Endothelial cell of umbilical vein (primary cell): ENCODE results near the gene IPO13. TPM values are rescaled to one million over a fixed set of nuclear protein-coding genes. Genes with fewer than 3 reads are reported as not detected.

Source experiments
- BruUV-seq: library from RNA; stranded (reverse); fragments of 400-500 nt; replicated peaks from 2 replicates; lab custom pipeline; 2021; lab: Mats Ljungman, UMichigan
- CTCF ChIA-PET: fragments of 300-600, 350-600 bp; sonication (Branson Sonifier 250); formaldehyde crosslinking; loops from one replicate; lab custom pipeline; 2021; ENCODE audit warnings: antibody characterized with exemption, inconsistent platforms; lab: Charles Lee
- POLR2A ChIA-PET: fragments of 300-600, 350-600 bp; sonication (Branson Sonifier 250); formaldehyde crosslinking; loops from one replicate; lab custom pipeline; 2021; ENCODE audit warnings: antibody characterized with exemption, inconsistent platforms; lab: Charles Lee
- DNase-seq: peaks from one replicate; pipeline ENCODE4 v3.0.0-alpha.2; 2011; ENCODE audit warnings: low read depth, low spot score
- FAIRE-seq: peaks from 2 replicates; lab custom pipeline; 2011; peaks lifted over from hg19 to GRCh38; lab: Jason Lieb, UNC
- H2AFZ ChIP-seq: 2 replicates; pipeline ENCODE4 v1.6.0; 2012; ENCODE audit warnings: low read depth, low read length, control low read depth, inconsistent platforms
- H3K27ac ChIP-seq: 2 replicates; pipeline ENCODE4 v1.5.1; 2011; ENCODE audit warnings: low read depth, mild to moderate bottlenecking, control low read depth, low read length, moderate library complexity; ENCODE audit not compliant: insufficient read depth
- H3K27me3 ChIP-seq, 2 experiments: 2 replicates each; pipeline versions ENCODE4 v1.6.0 to v1.6.1; 2011; ENCODE audit warnings: low read length in 2 of 2, mixed read lengths in 1 of 2; ENCODE audit not compliant: control insufficient read depth in 2 of 2, insufficient read depth in 2 of 2
- H3K36me3 ChIP-seq, 2 experiments: 2 replicates in 1 of 2; 3 replicates in 1 of 2; pipeline ENCODE4 v1.5.1; 2011; ENCODE audit warnings: low read length in 2 of 2, mild to moderate bottlenecking in 1 of 2, moderate library complexity in 1 of 2; ENCODE audit not compliant: control insufficient read depth in 2 of 2, insufficient read depth in 2 of 2; ENCODE audit errors: extremely low read depth in 1 of 2
- H3K4me1 ChIP-seq: 3 replicates; pipeline ENCODE4 v1.5.1; 2011; ENCODE audit warnings: mild to moderate bottlenecking, low read length; ENCODE audit not compliant: control insufficient read depth, insufficient read depth; ENCODE audit errors: extremely low read depth
- H3K4me2 ChIP-seq: 2 replicates; pipeline ENCODE4 v1.6.1; 2011; ENCODE audit warnings: low read length, control low read depth, mixed read lengths; ENCODE audit not compliant: insufficient read depth
- H3K4me3 ChIP-seq, 3 experiments: fragments of 200-600 bp in 1 of 3; sonication (generic), shearing (Covaris generic) in 1 of 3; replicated peaks in 1 of 3; 2 replicates each; pipeline ENCODE4 v1.5.1; 2011 to 2016; ENCODE audit warnings: control low read depth in 3 of 3, low read length in 3 of 3, mild to moderate bottlenecking in 2 of 3, inconsistent platforms in 1 of 3, low read depth in 1 of 3, moderate library complexity in 1 of 3; ENCODE audit not compliant: insufficient read depth in 1 of 3
- H3K79me2 ChIP-seq: 2 replicates; pipeline ENCODE4 v1.6.0; 2012; ENCODE audit warnings: low read length, inconsistent platforms; ENCODE audit not compliant: control insufficient read depth, insufficient read depth
- H3K9ac ChIP-seq: replicated peaks from 2 replicates; pipeline ENCODE3; 2011; ENCODE audit warnings: low read length, control low read depth; ENCODE audit not compliant: insufficient read depth; ENCODE audit errors: extremely low read depth
- H3K9me1 ChIP-seq: replicated peaks from 3 replicates; pipeline ENCODE4 v1.6.0; 2011; ENCODE audit warnings: mild to moderate bottlenecking, low read length; ENCODE audit not compliant: control insufficient read depth, insufficient read depth; ENCODE audit errors: extremely low read depth
- H3K9me3 ChIP-seq: replicated peaks from 2 replicates; pipeline ENCODE4 v1.5.1; 2012; ENCODE audit warnings: low read length, inconsistent platforms; ENCODE audit not compliant: control insufficient read depth, insufficient read depth
- H4K20me1 ChIP-seq: replicated peaks from 2 replicates; pipeline ENCODE3; 2011; ENCODE audit warnings: mild to moderate bottlenecking, low read length; ENCODE audit not compliant: control insufficient read depth, insufficient read depth; ENCODE audit errors: extremely low read depth
- CTCF ChIP-seq, 2 donors: IDR thresholded peaks; 1 replicate in 1 of 2; 2 replicates in 1 of 2; pipeline ENCODE4 v1.5.1; 2011; ENCODE audit warnings: low read length in 2 of 2, mild to moderate bottlenecking in 2 of 2, moderate library complexity in 2 of 2, control low read depth in 1 of 2, inconsistent platforms in 1 of 2, low read depth in 1 of 2; ENCODE audit not compliant: insufficient read depth in 1 of 2; ENCODE audit errors: extremely low read depth in 1 of 2
- EZH2 ChIP-seq: IDR thresholded peaks from 2 replicates; pipeline ENCODE4 v1.6.1; 2012; ENCODE audit warnings: borderline replicate concordance, low read depth, mild to moderate bottlenecking, moderate library complexity, low read length, inconsistent platforms; ENCODE audit not compliant: severe bottlenecking
- FOS ChIP-seq: IDR thresholded peaks from 2 replicates; pipeline ENCODE4 v1.6.1; 2011; ENCODE audit warnings: mild to moderate bottlenecking, low read length, moderate library complexity, borderline replicate concordance; ENCODE audit not compliant: insufficient read depth
- GATA2 ChIP-seq: IDR thresholded peaks from 2 replicates; pipeline ENCODE4 v1.7.0; 2011; ENCODE audit warnings: low read depth, mild to moderate bottlenecking, moderate library complexity, mixed read lengths, low read length; ENCODE audit not compliant: insufficient read length, insufficient read depth
- JUN ChIP-seq: IDR thresholded peaks from 2 replicates; pipeline ENCODE4 v1.6.1; 2011; ENCODE audit warnings: borderline replicate concordance, low read depth; ENCODE audit not compliant: insufficient read length, insufficient read depth
- MYC ChIP-seq: IDR thresholded peaks from one replicate; pipeline ENCODE4 v1.6.1; 2011; ENCODE audit warnings: mild to moderate bottlenecking, low read depth, low read length
- POLR2A ChIP-seq: IDR thresholded peaks from 2 replicates; pipeline ENCODE4 v1.6.1; 2012; ENCODE audit warnings: low read depth, mild to moderate bottlenecking, control low read depth, low read length
- POLR2AphosphoS5 ChIP-seq: IDR thresholded peaks from 2 replicates; pipeline ENCODE4 v1.6.1; 2012; ENCODE audit warnings: low read depth, mild to moderate bottlenecking, control low read depth, low read length, moderate library complexity; ENCODE audit not compliant: insufficient read depth
- dilution Hi-C: fragments of 300-500 bp; cut with MboI; formaldehyde crosslinking; loops from one replicate; pipeline ENCODE4 v1.15.0; 2019; ENCODE audit warnings: low sequenced_read_pairs; ENCODE audit not compliant: extremely low pct_ligation_motif_present
- intact Hi-C: fragments of 100-400 bp; cut with micrococcal nuclease; formaldehyde crosslinking; loops from one replicate; pipeline ENCODE4 v1.10.0; 2022
- polyA plus RNA-seq, 4 experiments: library from polyadenylated mRNA; depleted of rRNA in 3 of 4; stranded (reverse) in 3 of 4; unstranded in 1 of 4; fragments of >200 nt; gene quantifications; 2 replicates each; pipeline versions ENCODE4 v1.2.1 to v1.2.3, GENCODE V29; 2011 to 2012; ENCODE audit warnings: missing spikeins in 1 of 4
- total RNA-seq: library from RNA; stranded (reverse); gene quantifications from 2 replicates; pipeline ENCODE4 v1.2.3, GENCODE V29; 2021
- TF ChIP-seq, protein P1 (sequence below): IDR thresholded peaks from 2 replicates; pipeline ENCODE4 v1.6.1; 2011; ENCODE audit not compliant: insufficient read depth, insufficient read length

IPO13 gene
- total and polyA plus RNA-seq, 2 donors (not counting 3 experiments of a cell fraction or from before 2014, with no cell fraction given) = 28.9 to 29.3 TPM

DNA sequence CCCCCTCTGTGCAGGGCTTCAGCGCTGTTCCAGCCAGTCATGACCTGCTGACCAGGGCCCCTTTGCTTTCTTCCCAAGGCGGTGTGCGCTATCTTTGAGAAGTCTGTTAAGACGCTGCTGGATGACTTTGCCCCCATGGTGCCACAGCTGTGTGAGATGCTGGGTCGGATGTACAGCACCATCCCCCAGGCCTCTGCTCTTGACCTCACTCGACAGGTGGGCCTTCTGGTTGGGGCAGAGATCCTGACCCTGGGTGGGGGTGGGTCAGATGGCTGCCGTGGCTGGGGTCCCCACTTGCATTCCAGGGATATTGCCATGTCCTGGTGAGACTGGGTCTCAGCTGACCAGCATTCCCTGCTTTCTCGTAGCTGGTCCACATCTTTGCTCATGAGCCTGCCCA is 14.0 kb downstream of the IPO13 start:
- H3K9me3 ChIP-seq = no peaks in the 10 kb centered on the region
- no peak overlapping the region for H3K9ac ChIP-seq
- TF ChIP-seq JUN = no peak
- no peak for TF ChIP-seq CTCF (IDR thresholded peaks at IDR 0.05; ENCODE audit: extremely low read depth in 1 of 2, insufficient read depth in 1 of 2, low read depth in 1 of 2, low read length in 2 of 2)
- TF ChIP-seq MYC = no peak
- TF ChIP-seq FOS = no peak
- TF ChIP-seq, protein P1, sequence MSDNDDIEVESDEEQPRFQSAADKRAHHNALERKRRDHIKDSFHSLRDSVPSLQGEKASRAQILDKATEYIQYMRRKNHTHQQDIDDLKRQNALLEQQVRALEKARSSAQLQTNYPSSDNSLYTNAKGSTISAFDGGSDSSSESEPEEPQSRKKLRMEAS = no peak
- no peak for TF ChIP-seq EZH2
- TF ChIP-seq POLR2AphosphoS5 = no peak
- TF ChIP-seq POLR2A = no peak
- no peak for TF ChIP-seq GATA2
- no peak for FAIRE-seq
- POLR2A ChIA-PET = no interaction called here
- intact Hi-C loops = no loop called here
- CTCF ChIA-PET = no interaction called here
- H3K4me2 ChIP-seq = no peak overlapping the region
- H3K27ac ChIP-seq = no peak overlapping the region
- H3K79me2 ChIP-seq = no peaks in the 10 kb centered on the region
- H3K9me1 ChIP-seq = no peaks in the 10 kb centered on the region
- no peaks in the 10 kb centered on the region for H3K4me1 ChIP-seq
- H3K36me3 ChIP-seq = peaks cover 5 to 35% of the 10 kb centered on the region in 2 experiments
- no peaks in the 10 kb centered on the region for H3K27me3 ChIP-seq
- H4K20me1 ChIP-seq = no peaks in the 10 kb centered on the region
- dilution Hi-C loops = no loop called here
- H2AFZ ChIP-seq = no peak overlapping the region
- BruUV-seq = no TSS peak
- no peak for DNase-seq
- no peak overlapping the region for H3K4me3 ChIP-seq
